Stomach (tissue), 9 donors: Measurements from ENCODE around the gene TIMM17B. TPM values are rescaled to one million over a fixed set of nuclear protein-coding genes. Genes with fewer than 3 reads are reported as not detected.

Experiments used
- DNase-seq, 2 donors: peaks; one replicate each; pipeline versions ENCODE4 v3.0.0 to v3.0.0-alpha.2; 2013 to 2019
- H3K27ac ChIP-seq, 5 donors: fragments of 200-600 bp in 4 of 5; sonication (generic) in 4 of 5; one replicate each; pipeline ENCODE4 v1.5.1; 2013 to 2019; ENCODE audit warnings: mild to moderate bottlenecking in 1 of 5, moderate library complexity in 1 of 5
- H3K27me3 ChIP-seq, 3 donors: fragments of 200-600 bp; sonication (generic); one replicate each; pipeline ENCODE4 v1.5.1; 2017 to 2019; ENCODE audit warnings: mixed run types in 1 of 3
- H3K36me3 ChIP-seq, 4 donors: fragments of 200-600 bp; sonication (generic); 1 replicate in 3 of 4; 2 replicates in 1 of 4; pipeline ENCODE4 v1.5.1; 2016 to 2019
- H3K4me1 ChIP-seq, 4 donors: fragments of 200-600 bp; sonication (generic); one replicate each; pipeline ENCODE4 v1.5.1; 2016 to 2019
- H3K4me3 ChIP-seq, 4 donors: fragments of 200-600 bp; sonication (generic) in 3 of 4; one replicate each; pipeline ENCODE4 v1.5.1; 2016 to 2019; ENCODE audit warnings: mild to moderate bottlenecking in 1 of 4
- H3K9me3 ChIP-seq, 4 donors: fragments of 200-600 bp; sonication (generic); one replicate each; pipeline ENCODE4 v1.5.1; 2016 to 2019
- CTCF ChIP-seq, 7 experiments: fragments of 450-650 bp in 4 of 7; fragments of 200-600 bp in 3 of 7; sonication (generic) in 3 of 7; IDR thresholded peaks; one replicate each; pipeline ENCODE4 v1.5.1; 2016 to 2019; ENCODE audit warnings: antibody characterized with exemption in 7 of 7, control low read depth in 2 of 7, mild to moderate bottlenecking in 1 of 7
- EP300 ChIP-seq: sonication (generic); formaldehyde crosslinking; IDR thresholded peaks from one replicate; pipeline ENCODE4 v1.6.1; 2017; ENCODE audit warnings: antibody characterized with exemption
- POLR2A ChIP-seq, 4 donors: fragments of 450-650 bp; IDR thresholded peaks; one replicate each; pipeline ENCODE4 v1.6.1; 2016; ENCODE audit warnings: antibody characterized with exemption in 4 of 4, control low read depth in 2 of 4, mild to moderate bottlenecking in 1 of 4, moderate library complexity in 1 of 4
- POLR2AphosphoS5 ChIP-seq, 3 donors: sonication (generic); formaldehyde crosslinking; IDR thresholded peaks; one replicate each; pipeline ENCODE4 v1.6.1; 2016; ENCODE audit warnings: antibody characterized with exemption in 3 of 3
- WGBS, 5 donors: extraction: QIAGEN DNeasy Blood & Tissue Kit in 3 of 5; methylation state at CpG; one replicate each; pipeline versions ENCODE4 v1.1.5 to v1.1.7; 2013 to 2018; 5-methylcytosine and 5-hydroxymethylcytosine counted together
- intact Hi-C: fragments of 100-400 bp; cut with DNase I; formaldehyde crosslinking; loops from one replicate; pipeline ENCODE4 v1.15.1; 2023; ENCODE audit warnings: low total_unique reads
- polyA plus RNA-seq, 3 donors: library from polyadenylated mRNA; stranded (reverse); fragments of 200-250 nt; gene quantifications; one replicate each; pipeline ENCODE4 v1.2.3, GENCODE V29; 2013
- total RNA-seq, 5 donors: library from RNA; depleted of rRNA; stranded (reverse); fragments of >200 nt; gene quantifications; one replicate each; pipeline versions ENCODE4 v1.1.0 to v1.2.3, GENCODE V29; 2014 to 2016
- donor health status: healthy with polysubstance abuse.
- donor health status: Bipolar disorder and iron deficiency.
- donor health status: healthy.

TIMM17B gene
- total and polyA plus RNA-seq, 8 donors = 2.9 to 77.2 (median 23.3) TPM

- no peak for DNase-seq
- Histone ChIP-seq H3K27ac (peak overlapping the region; percentile 3 to 65 (median 48)), H3K9me3 (no peaks in the 10 kb centered on the region), H3K4me3 (no peak overlapping the region), H3K4me1 (peaks cover 0 to 61% (median 42%) of the 10 kb centered on the region in 4 donors), H3K27me3 (no peaks in the 10 kb centered on the region), H3K36me3 (peaks cover 0 to 29% (median 22%) of the 10 kb centered on the region in 4 donors)
- TF ChIP-seq POLR2AphosphoS5 (IDR thresholded peaks at IDR 0.05) = no peak
- 57 to 74% (median 60%) methylated on average over 2 to 3 of the region's 3 CpGs for WGBS, 5 donors
- intact Hi-C loops = no loop called here
Measured at GRCh38 chrX:48939524-48940228, 42.1 kb upstream of the TIMM17B start.

- H3K9me3 ChIP-seq = no peaks in the 10 kb centered on the region
- H3K27me3 ChIP-seq = no peaks in the 10 kb centered on the region
- peak overlapping the region in 4 of 5 donors; percentile 3 to 65 (median 50) for H3K27ac ChIP-seq
- peaks cover 5 to 37% (median 28%) of the 10 kb centered on the region in 4 donors for H3K36me3 ChIP-seq
- DNase-seq = peak in 1 of 2 donors; percentile 49
- WGBS, 5 donors = 40 to 90% (median 71%) methylated on average over 1 of the region's 1 CpG
- intact Hi-C loops = no loop called here
- no peak for TF ChIP-seq CTCF (IDR thresholded peaks at IDR 0.05)
- TF ChIP-seq EP300 = no peak
- TF ChIP-seq POLR2A (IDR thresholded peaks at IDR 0.05) = no peak
- no peak for TF ChIP-seq POLR2AphosphoS5 (IDR thresholded peaks at IDR 0.05)
- H3K4me3 ChIP-seq = no peak overlapping the region
- H3K4me1 ChIP-seq = peaks cover 0 to 61% (median 42%) of the 10 kb centered on the region in 4 donors
Measured at GRCh38 chrX:48938721-48939425, 41.3 kb upstream of the TIMM17B start.

- DNase-seq = peak; percentile 72 to 79
- WGBS, 5 donors = 13 to 32% (median 29%) methylated on average over 6 to 9 of the region's 9 CpGs
- Histone ChIP-seq H3K36me3 (peaks cover 9 to 53% (median 37%) of the 10 kb centered on the region in 4 donors), H3K4me1 (peaks cover 0 to 53% (median 37%) of the 10 kb centered on the region in 4 donors), H3K27ac (peak overlapping the region; percentile 34 to 72 (median 65)), H3K4me3 (no peak overlapping the region), H3K9me3 (no peaks in the 10 kb centered on the region), H3K27me3 (no peaks in the 10 kb centered on the region)
- intact Hi-C loops = no loop called here
- TF ChIP-seq POLR2A (IDR thresholded peaks at IDR 0.05) = no peak
- peak in 1 of 3 donors; percentile 31 for TF ChIP-seq POLR2AphosphoS5 (IDR thresholded peaks at IDR 0.05)
Measured at GRCh38 chrX:48937054-48937907, 39.7 kb upstream of the TIMM17B start.

GRCh38 chrX:48936429-48937053 is 39.0 kb upstream of the TIMM17B start:
- Histone ChIP-seq H3K4me3 (no peak overlapping the region), H3K4me1 (peaks cover 0 to 50% (median 32%) of the 10 kb centered on the region in 4 donors), H3K27me3 (no peaks in the 10 kb centered on the region), H3K27ac (peak overlapping the region; percentile 34 to 72 (median 60)), H3K36me3 (peaks cover 9 to 58% (median 42%) of the 10 kb centered on the region in 4 donors), H3K9me3 (no peaks in the 10 kb centered on the region)
- intact Hi-C loops = no loop called here
- DNase-seq = no peak
- no peak for TF ChIP-seq EP300
- TF ChIP-seq CTCF (IDR thresholded peaks at IDR 0.05) = no peak
- TF ChIP-seq POLR2AphosphoS5 (IDR thresholded peaks at IDR 0.05) = no peak
- no peak for TF ChIP-seq POLR2A (IDR thresholded peaks at IDR 0.05)
- WGBS, 5 donors = 80 to 88% (median 84%) methylated on average over 4 to 8 of the region's 8 CpGs
